Esophagus squamous epithelium (tissue), 5 donors: ENCODE measurements around the gene ACTG1. TPM values are rescaled to one million over a fixed set of nuclear protein-coding genes. Genes with fewer than 3 reads are reported as not detected.

ENCODE experiments used
- DNase-seq: peaks from one replicate; lab custom pipeline; 2025; lab: John Stamatoyannopoulos, UW
- H3K27ac ChIP-seq, 4 donors: fragments of 200-600 bp; sonication (generic); one replicate each; pipeline ENCODE4 v1.5.1; 2016 to 2019; ENCODE audit warnings: mild to moderate bottlenecking in 1 of 4
- H3K27me3 ChIP-seq, 4 donors: fragments of 200-600 bp; sonication (generic); 1 replicate in 3 of 4; 2 replicates in 1 of 4; pipeline versions ENCODE4 v1.5.1 to v1.6.0; 2017 to 2021; ENCODE audit warnings: antibody characterized with exemption in 1 of 4
- H3K36me3 ChIP-seq, 3 donors: fragments of 200-600 bp; sonication (generic); one replicate each; pipeline ENCODE4 v1.5.1; 2016 to 2019
- H3K4me1 ChIP-seq, 3 donors: fragments of 200-600 bp; sonication (generic); one replicate each; pipeline ENCODE4 v1.5.1; 2017 to 2019
- H3K4me3 ChIP-seq, 4 donors: fragments of 200-600 bp; sonication (generic); 1 replicate in 3 of 4; 2 replicates in 1 of 4; pipeline ENCODE4 v1.5.1; 2016 to 2019; ENCODE audit warnings: mild to moderate bottlenecking in 2 of 4, moderate library complexity in 1 of 4
- H3K9me3 ChIP-seq, 3 donors: fragments of 200-600 bp; sonication (generic); one replicate each; pipeline ENCODE4 v1.5.1; 2016 to 2019
- POLR2A ChIP-seq, 4 donors: fragments of 450-650 bp; IDR thresholded peaks; one replicate each; pipeline ENCODE4 v1.6.1; 2017; ENCODE audit warnings: antibody characterized with exemption in 4 of 4, mild to moderate bottlenecking in 4 of 4, moderate library complexity in 3 of 4
- WGBS, 2 donors: methylation state at CpG; one replicate each; pipeline ENCODE4 v1.1.5; 2018; 5-methylcytosine and 5-hydroxymethylcytosine counted together
- intact Hi-C: fragments of 100-400 bp; cut with DNase I; formaldehyde crosslinking; loops from one replicate; pipeline ENCODE4 v1.15.0; 2022
- total RNA-seq, 4 donors: library from RNA; depleted of rRNA; stranded (reverse); fragments of >200 nt; gene quantifications; one replicate each; pipeline ENCODE4 v1.1.0, GENCODE V29; 2016
- TF ChIP-seq, protein P1 (sequence below), 6 experiments: fragments of 450-650 bp in 4 of 6; fragments of 200-600 bp in 2 of 6; sonication (generic) in 2 of 6; IDR thresholded peaks; one replicate each; pipeline ENCODE4 v1.5.1; 2016 to 2019; ENCODE audit warnings: antibody characterized with exemption in 6 of 6, mild to moderate bottlenecking in 4 of 6, moderate library complexity in 4 of 6
- donor health status: DM: yes; HTN: yes; CAD: no.

Gene ACTG1
- total RNA-seq, 4 donors from 2014 or later = 3,349 to 6,664 (median 4,433) TPM

DNA sequence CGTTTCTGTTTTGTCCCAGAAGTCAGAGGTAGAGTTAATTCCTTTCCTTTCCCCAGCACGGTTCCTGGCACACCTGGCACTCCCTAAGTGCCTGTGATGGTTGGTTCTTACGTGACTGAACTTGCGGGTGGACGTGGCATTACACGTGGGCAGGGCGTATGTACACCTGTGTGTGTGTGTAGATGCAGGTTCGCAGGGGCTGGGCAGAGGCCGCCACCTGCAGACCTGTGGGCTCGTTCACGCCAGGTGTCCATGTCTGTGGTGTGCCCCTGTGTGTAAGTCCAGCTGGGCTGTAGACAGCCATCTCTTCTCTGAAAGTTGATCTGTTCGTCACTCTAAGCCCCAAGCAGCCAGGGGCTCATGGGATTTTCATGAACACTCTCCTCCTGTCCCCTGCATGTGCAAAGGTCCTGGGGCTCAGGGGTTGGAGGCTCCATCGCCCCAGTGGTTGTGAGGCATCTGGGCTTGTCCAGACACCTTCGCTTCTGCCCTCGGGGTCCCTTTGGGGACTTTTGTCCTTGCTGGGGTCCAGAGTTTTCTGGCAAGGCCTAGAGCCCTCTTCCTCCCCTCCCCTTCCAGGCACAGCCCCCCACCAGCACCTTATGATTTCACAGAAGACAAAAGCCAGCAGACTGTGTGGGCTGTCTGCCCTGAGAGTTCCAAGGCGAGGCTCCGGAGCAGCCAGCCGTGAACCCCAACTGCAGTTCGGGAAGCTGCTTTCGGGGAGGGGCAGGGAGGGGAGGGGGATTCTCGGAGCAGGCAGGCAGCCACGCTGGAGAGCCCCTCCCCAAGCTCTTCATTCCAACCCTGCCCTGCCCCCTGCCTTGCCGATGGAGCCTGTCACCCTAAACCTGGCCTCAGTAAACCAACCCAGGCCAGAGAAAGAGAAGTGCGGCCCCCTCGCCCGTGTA is 10.1 kb upstream of the ACTG1 start:
- intact Hi-C loops = no loop called here
- TF ChIP-seq, protein P1, sequence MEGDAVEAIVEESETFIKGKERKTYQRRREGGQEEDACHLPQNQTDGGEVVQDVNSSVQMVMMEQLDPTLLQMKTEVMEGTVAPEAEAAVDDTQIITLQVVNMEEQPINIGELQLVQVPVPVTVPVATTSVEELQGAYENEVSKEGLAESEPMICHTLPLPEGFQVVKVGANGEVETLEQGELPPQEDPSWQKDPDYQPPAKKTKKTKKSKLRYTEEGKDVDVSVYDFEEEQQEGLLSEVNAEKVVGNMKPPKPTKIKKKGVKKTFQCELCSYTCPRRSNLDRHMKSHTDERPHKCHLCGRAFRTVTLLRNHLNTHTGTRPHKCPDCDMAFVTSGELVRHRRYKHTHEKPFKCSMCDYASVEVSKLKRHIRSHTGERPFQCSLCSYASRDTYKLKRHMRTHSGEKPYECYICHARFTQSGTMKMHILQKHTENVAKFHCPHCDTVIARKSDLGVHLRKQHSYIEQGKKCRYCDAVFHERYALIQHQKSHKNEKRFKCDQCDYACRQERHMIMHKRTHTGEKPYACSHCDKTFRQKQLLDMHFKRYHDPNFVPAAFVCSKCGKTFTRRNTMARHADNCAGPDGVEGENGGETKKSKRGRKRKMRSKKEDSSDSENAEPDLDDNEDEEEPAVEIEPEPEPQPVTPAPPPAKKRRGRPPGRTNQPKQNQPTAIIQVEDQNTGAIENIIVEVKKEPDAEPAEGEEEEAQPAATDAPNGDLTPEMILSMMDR (IDR thresholded peaks at IDR 0.05) = peak in 1 of 6 experiments; percentile 21
- TF ChIP-seq POLR2A (IDR thresholded peaks at IDR 0.05) = no peak
- WGBS, 2 donors = 29 to 71% methylated on average over 14 to 20 of the region's 26 CpGs

DNA sequence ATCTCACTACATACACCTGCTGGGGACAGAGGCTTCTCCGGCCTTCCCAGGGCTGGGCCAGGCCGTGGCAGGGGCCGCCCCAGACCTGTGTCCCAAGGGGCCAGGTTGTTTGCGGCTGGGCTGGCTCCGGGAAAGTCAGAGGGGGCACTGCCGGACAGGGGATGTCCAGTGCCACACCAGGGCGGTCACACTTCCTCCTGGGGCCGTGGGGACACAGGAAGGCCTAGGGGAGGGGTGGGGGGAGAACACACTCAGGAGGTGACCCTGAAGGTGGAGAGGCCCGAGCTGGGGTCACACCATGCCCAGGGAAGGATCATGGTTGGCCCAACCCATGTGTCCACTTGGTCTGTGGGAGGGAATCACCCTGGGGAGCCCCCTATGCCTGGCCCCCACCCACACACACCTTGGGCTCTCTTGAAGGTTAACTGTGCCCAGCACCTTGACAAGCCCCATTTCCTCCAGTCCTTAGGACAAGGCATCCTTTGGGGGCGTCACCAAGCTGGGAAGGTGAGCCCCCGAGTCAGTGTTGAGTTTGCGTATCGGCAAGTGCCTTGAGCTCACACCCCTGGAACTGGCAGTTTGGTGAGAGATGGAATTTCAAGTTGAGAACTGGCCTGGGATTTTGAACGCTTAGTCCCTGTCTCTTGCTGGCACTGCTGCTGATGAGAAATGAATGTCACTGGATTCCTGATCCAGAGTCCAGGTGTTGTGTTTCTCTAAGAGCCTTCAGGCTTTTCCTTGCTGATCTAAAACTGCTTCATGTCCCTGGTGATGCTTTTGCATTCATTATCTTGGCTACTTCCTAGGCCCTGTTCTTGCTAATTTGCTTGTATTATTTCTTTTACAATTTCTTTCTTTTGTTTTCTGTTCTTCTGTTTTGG is 7.7 kb upstream of the ACTG1 start:
- no peak for DNase-seq
- 75 to 86% methylated on average over 7 to 9 of the region's 14 CpGs for WGBS, 2 donors
- Histone ChIP-seq H3K36me3 (no peaks in the 10 kb centered on the region), H3K4me3 (peak overlapping the region in 3 of 4 donors; percentile 47 to 98 (median 59)), H3K4me1 (peaks cover 39 to 66% (median 51%) of the 10 kb centered on the region in 3 donors), H3K27me3 (peaks cover 0 to 32% (median 0%) of the 10 kb centered on the region in 4 donors), H3K9me3 (no peaks in the 10 kb centered on the region), H3K27ac (peak overlapping the region in 3 of 4 donors; percentile 47 to 100 (median 100))
- intact Hi-C loops = no loop called here
- TF ChIP-seq POLR2A (IDR thresholded peaks at IDR 0.05) = no peak
- TF ChIP-seq, protein P1 (IDR thresholded peaks at IDR 0.05) = no peak

More for the DNA sequence above, 10.1 kb upstream of the ACTG1 start:
- no peak overlapping the region for H3K4me3 ChIP-seq
- no peaks in the 10 kb centered on the region for H3K36me3 ChIP-seq
- no peak for DNase-seq
- peaks cover 25 to 46% (median 30%) of the 10 kb centered on the region in 3 donors for H3K4me1 ChIP-seq
- no peaks in the 10 kb centered on the region for H3K9me3 ChIP-seq
- no peak overlapping the region for H3K27ac ChIP-seq
- peaks cover 0 to 57% (median 5%) of the 10 kb centered on the region in 4 donors for H3K27me3 ChIP-seq

DNA sequence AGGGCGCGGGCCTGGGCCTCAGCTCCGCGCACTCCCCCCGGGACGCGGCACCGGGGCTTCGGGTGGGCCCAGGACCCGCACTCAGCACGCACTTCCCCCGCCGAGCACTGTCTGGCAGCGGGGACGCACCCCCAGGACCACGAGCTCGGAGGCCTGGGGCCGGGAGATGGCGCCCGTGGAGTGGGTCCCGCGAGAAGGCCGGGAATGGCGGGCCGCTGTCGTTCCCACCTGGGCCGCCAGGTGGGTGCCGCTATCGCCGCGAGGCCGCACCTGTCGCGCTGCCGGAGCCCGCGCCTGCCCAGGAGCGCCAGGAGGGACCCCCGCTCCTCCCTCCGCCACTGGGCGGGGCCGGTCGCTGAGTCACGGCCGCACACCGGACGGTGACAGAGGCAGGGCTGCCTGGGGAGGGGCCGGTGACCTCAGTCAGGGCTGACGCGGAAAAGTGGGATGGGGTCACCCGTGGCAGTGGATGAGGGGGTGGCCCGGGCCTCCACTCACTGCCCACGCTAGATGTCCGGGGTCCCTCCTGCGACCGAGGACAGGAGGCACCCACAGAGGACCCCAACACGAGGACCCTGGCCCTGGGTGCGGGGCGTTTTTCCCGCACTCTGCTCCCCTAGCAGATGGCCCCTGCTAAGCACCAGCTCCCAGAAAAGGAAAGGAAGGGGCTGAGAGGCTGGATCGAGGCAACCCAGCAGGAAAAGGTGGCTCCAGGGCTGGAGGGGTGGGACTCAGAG is 6.9 kb upstream of the ACTG1 start:
- intact Hi-C loops = no loop called here
- Histone ChIP-seq H3K4me1 (peaks cover 39 to 71% (median 51%) of the 10 kb centered on the region in 3 donors), H3K36me3 (no peaks in the 10 kb centered on the region), H3K9me3 (no peaks in the 10 kb centered on the region), H3K4me3 (peak overlapping the region; percentile 47 to 98 (median 58)), H3K27me3 (peaks cover 0 to 24% (median 0%) of the 10 kb centered on the region in 4 donors), H3K27ac (peak overlapping the region; percentile 79 to 100 (median 100))
- DNase-seq = no peak
- peak in 2 of 4 donors; percentile 2 to 23 for TF ChIP-seq POLR2A (IDR thresholded peaks at IDR 0.05)
- TF ChIP-seq, protein P1 (IDR thresholded peaks at IDR 0.05) = peak; percentile 42 to 89 (median 74)
- 0 to 24% methylated on average over 1 to 6 of the region's 61 CpGs for WGBS, 2 donors

DNA sequence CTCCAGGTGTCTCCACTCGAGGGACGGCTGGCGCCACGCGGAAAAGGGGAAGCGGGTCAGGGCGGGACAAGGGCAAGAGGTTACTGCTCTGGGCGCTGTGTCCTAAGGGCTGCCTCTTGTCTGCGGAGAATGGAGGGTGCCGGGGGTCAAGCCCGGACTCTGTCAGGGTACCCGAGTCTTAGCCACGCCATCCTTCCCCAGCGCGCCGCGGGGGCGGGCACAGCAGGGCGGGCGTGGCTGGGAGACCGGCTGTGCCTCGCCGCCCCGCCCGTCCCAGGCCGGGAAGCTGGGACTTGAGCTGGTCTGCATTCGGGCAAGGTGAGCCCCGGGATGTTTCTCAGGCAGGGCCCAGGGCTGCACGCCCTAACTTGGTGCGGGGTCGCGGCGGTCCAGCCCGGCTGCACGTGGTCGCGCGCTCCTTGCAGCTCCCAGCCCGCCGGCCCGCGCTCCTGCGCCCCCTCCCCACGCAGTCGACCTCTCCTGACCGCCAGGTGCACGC is 6.2 kb upstream of the ACTG1 start:
- H3K9me3 ChIP-seq = no peaks in the 10 kb centered on the region
- peaks cover 0 to 18% (median 0%) of the 10 kb centered on the region in 4 donors for H3K27me3 ChIP-seq
- TF ChIP-seq POLR2A (IDR thresholded peaks at IDR 0.05) = peak in 2 of 4 donors; percentile 16 to 44
- TF ChIP-seq, protein P1 (IDR thresholded peaks at IDR 0.05) = no peak
- H3K36me3 ChIP-seq = no peaks in the 10 kb centered on the region
- H3K27ac ChIP-seq = peak overlapping the region; percentile 79 to 100 (median 100)
- no peak for DNase-seq
- peak overlapping the region; percentile 47 to 98 (median 58) for H3K4me3 ChIP-seq
- intact Hi-C loops = no loop called here
- 5% methylated on average over 4 of the region's 47 CpGs; no CpG with 5 or more reads in 1 of the 2 donors for WGBS, 2 donors
- H3K4me1 ChIP-seq = peaks cover 41 to 72% (median 51%) of the 10 kb centered on the region in 3 donors
